PC-9 (cell line): ENCODE data around the gene SYNGR4.

Experiments used
- CTCF ChIP-seq: fragments of 200-600 bp; sonication (generic); conservative IDR thresholded peaks from 2 replicates; pipeline ENCODE4 v1.6.1; 2017; ENCODE audit warnings: mixed run types, antibody characterized with exemption, mild to moderate bottlenecking, moderate library complexity
- EZH2 ChIP-seq: fragments of 200-600 bp; sonication (generic); IDR thresholded peaks from 2 replicates; pipeline ENCODE4 v1.8.0; 2017; ENCODE audit warnings: antibody characterized with exemption, low read depth

GRCh38 chr19:48368936-48369335 is 4.8 kb downstream of the SYNGR4 start:
- TF ChIP-seq CTCF (no peak), EZH2 (no peak)
